Measurements from ENCODE around the gene PRPF4. TPM values are rescaled to one million over a fixed set of nuclear protein-coding genes. Genes with fewer than 3 reads are reported as not detected.

The PRPF4 gene
- total RNA-seq, 1 donor from 2014 or later, result 13.2 TPM

GRCh38 chr9:113257863-113258262 is 17.6 kb upstream of the PRPF4 start:
- Histone ChIP-seq H3K27me3 (no peaks in the 10 kb centered on the region), H3K27ac (no peak overlapping the region), H3K36me3 (peaks cover 69% of the 10 kb centered on the region), H3K9me3 (no peaks in the 10 kb centered on the region), H3K4me1 (no peaks in the 10 kb centered on the region), H3K4me3 (no peak overlapping the region)
- DNase-seq, result no peak
- no peak for TF ChIP-seq CTCF (IDR thresholded peaks at IDR 0.05)
- intact Hi-C loops (cut with DNase I), result no loop called here
- ATAC-seq, result no peak

- no peak overlapping the region for H3K27ac ChIP-seq
- intact Hi-C loops (cut with DNase I), result no loop called here
- no peak for TF ChIP-seq CTCF (IDR thresholded peaks at IDR 0.05)
- ATAC-seq (no peak), DNase-seq (no peak)
- H3K4me1 ChIP-seq, result no peaks in the 10 kb centered on the region
- H3K9me3 ChIP-seq, result no peaks in the 10 kb centered on the region
- no peak overlapping the region for H3K4me3 ChIP-seq
- H3K27me3 ChIP-seq, result no peaks in the 10 kb centered on the region
- peaks cover 69% of the 10 kb centered on the region for H3K36me3 ChIP-seq
Measured at GRCh38 chr9:113258282-113258681, 17.2 kb upstream of the PRPF4 start.

GRCh38 chr9:113261917-113262671 is 13.4 kb upstream of the PRPF4 start:
- intact Hi-C loops (cut with DNase I), result no loop called here
- H3K27ac ChIP-seq, result no peak overlapping the region
- TF ChIP-seq CTCF (IDR thresholded peaks at IDR 0.05), result no peak
- ATAC-seq (no peak), DNase-seq (no peak)
- no peaks in the 10 kb centered on the region for H3K9me3 ChIP-seq
- H3K27me3 ChIP-seq, result no peaks in the 10 kb centered on the region
- H3K4me1 ChIP-seq, result no peaks in the 10 kb centered on the region
- no peak overlapping the region for H3K4me3 ChIP-seq
- peaks cover 64% of the 10 kb centered on the region for H3K36me3 ChIP-seq

- no peaks in the 10 kb centered on the region for H3K9me3 ChIP-seq
- H3K27me3 ChIP-seq, result no peaks in the 10 kb centered on the region
- ATAC-seq (no peak), DNase-seq (no peak)
- H3K4me3 ChIP-seq, result no peak overlapping the region
- H3K27ac ChIP-seq, result no peak overlapping the region
- no peaks in the 10 kb centered on the region for H3K4me1 ChIP-seq
- intact Hi-C loops (cut with DNase I), result no loop called here
- TF ChIP-seq CTCF (IDR thresholded peaks at IDR 0.05), result no peak
- H3K36me3 ChIP-seq, result peaks cover 64% of the 10 kb centered on the region
Measured at GRCh38 chr9:113266174-113266573, 9.3 kb upstream of the PRPF4 start.

GRCh38 chr9:113267911-113268566 is 7.4 kb upstream of the PRPF4 start:
- no peaks in the 10 kb centered on the region for H3K4me1 ChIP-seq
- intact Hi-C loops (cut with DNase I), result no loop called here
- H3K36me3 ChIP-seq, result peaks cover 67% of the 10 kb centered on the region

More at GRCh38 chr9:113267911-113268566, 7.4 kb upstream of the PRPF4 start:
- peak; percentile 39 for ATAC-seq
- Histone ChIP-seq H3K4me3 (no peak overlapping the region), H3K9me3 (no peaks in the 10 kb centered on the region), H3K27ac (no peak overlapping the region), H3K27me3 (no peaks in the 10 kb centered on the region)
- no peak for DNase-seq
- no peak for TF ChIP-seq CTCF (IDR thresholded peaks at IDR 0.05)

Measured in upper lobe of right lung (tissue), 1 donor.